Vagina (tissue), 2 donors: ENCODE results near the gene KDM4C. TPM values are rescaled to one million over a fixed set of nuclear protein-coding genes. Genes with fewer than 3 reads are reported as not detected.

Experiments used
- DNase-seq, 2 donors: peaks; one replicate each; pipeline ENCODE4 v3.0.0-alpha.2; 2017; ENCODE audit errors: extremely low spot score in 2 of 2
- H3K27ac ChIP-seq: fragments of 200-600 bp; sonication (generic); one replicate; pipeline ENCODE4 v1.5.1; 2019
- H3K27me3 ChIP-seq: fragments of 200-600 bp; sonication (generic); one replicate; pipeline ENCODE4 v1.5.1; 2019
- H3K36me3 ChIP-seq, 2 donors: fragments of 200-600 bp; sonication (generic); one replicate each; pipeline ENCODE4 v1.5.1; 2017 to 2019
- H3K4me1 ChIP-seq: fragments of 200-600 bp; sonication (generic); one replicate; pipeline ENCODE4 v1.5.1; 2019
- H3K4me3 ChIP-seq, 2 donors: fragments of 200-600 bp; sonication (generic); 1 replicate in 1 of 2; 2 replicates in 1 of 2; pipeline ENCODE4 v1.5.1; 2016 to 2019
- H3K9me3 ChIP-seq: fragments of 200-600 bp; sonication (generic); one replicate; pipeline ENCODE4 v1.5.1; 2019
- CTCF ChIP-seq, 3 experiments: fragments of 450-650 bp in 2 of 3; fragments of 200-600 bp in 1 of 3; sonication (generic) in 1 of 3; IDR thresholded peaks; one replicate each; pipeline ENCODE4 v1.5.1; 2017 to 2019; ENCODE audit warnings: antibody characterized with exemption in 3 of 3, mild to moderate bottlenecking in 2 of 3, moderate library complexity in 2 of 3
- POLR2A ChIP-seq, 2 donors: fragments of 450-650 bp; IDR thresholded peaks; one replicate each; pipeline ENCODE4 v1.6.1; 2017; ENCODE audit warnings: antibody characterized with exemption in 2 of 2, mild to moderate bottlenecking in 2 of 2, moderate library complexity in 2 of 2
- POLR2AphosphoS5 ChIP-seq, 2 donors: sonication (generic); formaldehyde crosslinking; IDR thresholded peaks; one replicate each; pipeline ENCODE4 v1.9.0; 2017; ENCODE audit warnings: antibody characterized with exemption in 2 of 2, mild to moderate bottlenecking in 2 of 2, low read depth in 1 of 2; ENCODE audit not compliant: insufficient read depth in 1 of 2
- intact Hi-C: fragments of 100-400 bp; cut with DNase I; formaldehyde crosslinking; loops from one replicate; pipeline ENCODE4 v1.15.1; 2023
- total RNA-seq: library from RNA; depleted of rRNA; stranded (reverse); fragments of >200 nt; gene quantifications from one replicate; pipeline ENCODE4 v1.2.3, GENCODE V29; 2016

Gene KDM4C
- total RNA-seq, 1 donor from 2014 or later: 35.6 TPM

- Histone ChIP-seq H3K27ac (no peak overlapping the region), H3K4me3 (no peak overlapping the region), H3K9me3 (no peaks in the 10 kb centered on the region), H3K4me1 (no peaks in the 10 kb centered on the region), H3K27me3 (no peaks in the 10 kb centered on the region), H3K36me3 (no peaks in the 10 kb centered on the region)
- intact Hi-C loops: no loop called here
- DNase-seq: no peak
- no peak for TF ChIP-seq POLR2AphosphoS5 (IDR thresholded peaks at IDR 0.05; ENCODE audit: insufficient read depth in 1 of 2, low read depth in 1 of 2)
- TF ChIP-seq CTCF (IDR thresholded peaks at IDR 0.05): no peak
- TF ChIP-seq POLR2A (IDR thresholded peaks at IDR 0.05): no peak
Observed at GRCh38 chr9:6822696-6823095, 64.9 kb downstream of the KDM4C start.

DNA sequence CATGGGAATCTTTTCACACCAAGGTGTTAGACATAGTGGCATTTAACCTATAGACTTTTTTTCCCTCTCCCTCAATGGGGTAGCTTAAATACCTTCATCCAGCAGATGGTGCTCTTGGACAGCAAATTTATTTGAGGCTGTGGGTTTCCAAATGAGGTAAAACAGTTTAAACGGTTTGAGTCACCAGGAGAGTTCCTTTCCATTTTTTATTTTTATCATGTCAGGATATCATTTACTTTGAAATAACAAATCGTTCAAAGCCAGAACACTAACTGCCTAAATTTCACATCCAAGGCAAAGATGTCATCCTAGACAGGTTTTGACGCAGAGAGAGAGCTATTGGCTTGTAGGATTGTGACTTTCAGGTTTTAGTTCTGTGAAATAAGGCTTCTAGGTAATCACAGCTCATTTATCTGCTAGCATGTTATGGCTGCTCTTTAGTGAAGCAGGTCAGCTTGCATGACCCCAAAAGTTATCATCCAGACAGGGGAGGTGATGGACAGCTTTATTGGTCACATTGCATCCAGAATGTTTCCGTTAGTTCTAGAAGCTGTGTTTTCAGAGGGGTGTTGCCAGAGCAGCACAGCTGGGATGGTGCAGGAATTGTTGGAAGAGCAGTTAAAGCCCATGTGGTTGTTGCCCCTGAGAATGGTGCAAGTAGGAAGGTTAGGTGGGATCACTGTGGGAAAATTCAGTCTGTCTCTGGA lies 69.8 kb downstream of the KDM4C start:
- no peak for DNase-seq
- no peak for TF ChIP-seq POLR2A (IDR thresholded peaks at IDR 0.05)
- TF ChIP-seq CTCF (IDR thresholded peaks at IDR 0.05): peak; percentile 11 to 22 (median 18)

DNA sequence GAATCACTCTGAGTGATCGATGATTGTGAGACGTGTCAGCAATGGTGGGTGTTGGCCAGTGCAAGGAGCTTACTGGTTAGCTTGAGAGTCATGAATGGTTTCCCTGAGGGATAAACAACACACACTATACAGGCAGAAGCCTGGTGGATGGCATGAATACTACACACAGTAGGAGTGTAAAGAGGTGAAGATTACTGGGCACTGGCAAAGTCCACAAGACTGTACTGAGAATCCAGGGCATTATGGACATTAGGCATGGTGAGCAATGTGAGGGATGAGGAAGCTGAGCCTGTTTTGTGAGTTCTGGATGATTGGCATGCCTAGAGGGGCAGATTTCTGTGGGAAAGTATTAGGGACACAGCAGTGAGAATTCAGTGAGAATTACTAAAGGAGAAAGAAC lies 71.3 kb downstream of the KDM4C start:
- intact Hi-C loops: no loop called here
- no peaks in the 10 kb centered on the region for H3K36me3 ChIP-seq

More for the DNA sequence above, 69.8 kb downstream of the KDM4C start:
- H3K27ac ChIP-seq: no peak overlapping the region
- H3K9me3 ChIP-seq: no peaks in the 10 kb centered on the region
- no peaks in the 10 kb centered on the region for H3K4me1 ChIP-seq
- intact Hi-C loops: no loop called here
- H3K4me3 ChIP-seq: no peak overlapping the region
- H3K36me3 ChIP-seq: no peaks in the 10 kb centered on the region
- no peaks in the 10 kb centered on the region for H3K27me3 ChIP-seq

DNA sequence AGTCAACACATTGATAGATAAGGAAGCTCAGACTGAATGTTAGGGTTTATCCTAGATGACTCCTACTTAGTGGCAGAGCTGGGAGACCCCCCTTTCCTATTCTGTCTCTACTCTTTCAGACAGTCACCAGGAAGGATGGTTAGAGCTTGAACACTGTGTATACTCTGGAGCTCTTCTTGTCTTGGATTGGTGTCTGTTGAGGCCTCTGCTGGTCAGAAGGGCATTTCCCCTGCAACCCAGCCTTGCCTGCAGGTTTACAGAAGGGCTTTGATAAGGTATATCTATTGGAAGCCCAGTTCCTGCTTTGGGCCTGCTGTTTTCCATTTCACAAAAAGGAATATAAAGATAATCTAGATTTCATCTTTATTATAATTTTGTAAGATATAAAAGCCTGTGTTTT lies 71.8 kb downstream of the KDM4C start:
- Histone ChIP-seq H3K27me3 (no peaks in the 10 kb centered on the region), H3K4me1 (no peaks in the 10 kb centered on the region), H3K27ac (no peak overlapping the region), H3K4me3 (no peak overlapping the region), H3K36me3 (peaks cover 0 to 4% of the 10 kb centered on the region in 2 donors), H3K9me3 (no peaks in the 10 kb centered on the region)
- DNase-seq: no peak
- intact Hi-C loops: no loop called here
- TF ChIP-seq POLR2AphosphoS5 (IDR thresholded peaks at IDR 0.05; ENCODE audit: insufficient read depth in 1 of 2, low read depth in 1 of 2) (no peak), CTCF (IDR thresholded peaks at IDR 0.05) (no peak), POLR2A (IDR thresholded peaks at IDR 0.05) (no peak)

More for the DNA sequence above, 71.3 kb downstream of the KDM4C start:
- no peaks in the 10 kb centered on the region for H3K27me3 ChIP-seq
- no peaks in the 10 kb centered on the region for H3K9me3 ChIP-seq
- TF ChIP-seq POLR2A (IDR thresholded peaks at IDR 0.05): no peak
- TF ChIP-seq CTCF (IDR thresholded peaks at IDR 0.05): no peak
- no peak for TF ChIP-seq POLR2AphosphoS5 (IDR thresholded peaks at IDR 0.05; ENCODE audit: insufficient read depth in 1 of 2, low read depth in 1 of 2)
- no peak overlapping the region for H3K27ac ChIP-seq
- no peak for DNase-seq
- no peak overlapping the region for H3K4me3 ChIP-seq
- H3K4me1 ChIP-seq: no peaks in the 10 kb centered on the region

GRCh38 chr9:6833518-6834192 lies 75.9 kb downstream of the KDM4C start:
- TF ChIP-seq POLR2AphosphoS5 (IDR thresholded peaks at IDR 0.05; ENCODE audit: insufficient read depth in 1 of 2, low read depth in 1 of 2) (no peak), POLR2A (IDR thresholded peaks at IDR 0.05) (no peak), CTCF (IDR thresholded peaks at IDR 0.05) (no peak)
- no peaks in the 10 kb centered on the region for H3K27me3 ChIP-seq
- H3K9me3 ChIP-seq: no peaks in the 10 kb centered on the region
- H3K36me3 ChIP-seq: peaks cover 0 to 8% of the 10 kb centered on the region in 2 donors
- no peak overlapping the region for H3K4me3 ChIP-seq
- DNase-seq: no peak
- no peaks in the 10 kb centered on the region for H3K4me1 ChIP-seq
- no peak overlapping the region for H3K27ac ChIP-seq
- intact Hi-C loops: no loop called here
